Lower leg skin (tissue), 4 donors: ENCODE data around the gene PCSK6. TPM values are rescaled to one million over a fixed set of nuclear protein-coding genes. Genes with fewer than 3 reads are reported as not detected.

ENCODE experiments used
- DNase-seq, 2 donors: peaks; one replicate each; pipeline ENCODE4 v3.0.0-alpha.2; 2019; ENCODE audit warnings: low spot score in 2 of 2
- H3K4me3 ChIP-seq: fragments of 200-600 bp; sonication (generic); 2 replicates; pipeline ENCODE4 v1.5.1; 2017; ENCODE audit warnings: mild to moderate bottlenecking, low read depth; ENCODE audit not compliant: poor library complexity, severe bottlenecking
- CTCF ChIP-seq, 3 donors: fragments of 450-650 bp; IDR thresholded peaks; one replicate each; pipeline ENCODE4 v1.5.1; 2016; ENCODE audit warnings: antibody characterized with exemption in 3 of 3, mild to moderate bottlenecking in 3 of 3, moderate library complexity in 2 of 3
- POLR2A ChIP-seq, 2 donors: fragments of 450-650 bp; IDR thresholded peaks; one replicate each; pipeline ENCODE4 v1.6.1; 2016 to 2017; ENCODE audit warnings: antibody characterized with exemption in 2 of 2, mild to moderate bottlenecking in 1 of 2, moderate library complexity in 1 of 2
- WGBS, 2 donors: methylation state at CpG; one replicate each; pipeline ENCODE4 v1.1.5; 2018; 5-methylcytosine and 5-hydroxymethylcytosine counted together
- intact Hi-C: fragments of 100-400 bp; cut with DNase I; formaldehyde crosslinking; loops from one replicate; pipeline ENCODE4 v1.15.0; 2023; ENCODE audit warnings: low total_unique reads
- total RNA-seq, 4 donors: library from RNA; depleted of rRNA; stranded (reverse); fragments of >200 nt; gene quantifications; one replicate each; pipeline ENCODE4 v1.1.0, GENCODE V29; 2016

PCSK6 gene
- total RNA-seq, 4 donors from 2014 or later = 20.1 to 45.4 (median 30.4) TPM

GRCh38 chr15:101522091-101522490, 32.6 kb upstream of the PCSK6 start:
- intact Hi-C loops = no loop called here
- 45 to 48% methylated on average over 11 of the region's 11 CpGs for WGBS, 2 donors
- H3K4me3 ChIP-seq = no peak overlapping the region
- DNase-seq = peak in 1 of 2 donors; percentile 76
- TF ChIP-seq POLR2A (IDR thresholded peaks at IDR 0.05) (no peak), CTCF (IDR thresholded peaks at IDR 0.05) (no peak)

DNA sequence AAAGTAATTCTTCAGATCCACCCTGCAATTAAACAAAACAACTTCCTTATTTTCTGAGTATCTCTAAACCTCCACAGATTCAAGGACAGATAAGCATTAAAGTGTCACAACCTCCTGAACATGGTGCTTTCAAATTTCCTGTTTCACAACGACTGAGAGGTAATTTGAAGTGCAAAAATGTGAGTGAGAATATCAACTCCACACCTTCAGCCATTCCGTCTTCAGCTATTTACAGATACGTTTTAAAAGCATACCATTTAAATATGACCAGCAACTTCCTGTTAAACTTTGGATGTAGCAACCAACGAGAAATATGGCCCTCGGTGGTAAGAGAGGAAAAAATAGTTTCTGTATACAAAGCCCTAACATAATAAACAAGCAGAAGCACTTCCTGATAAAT, 32.1 kb upstream of the PCSK6 start:
- WGBS, 2 donors = 32 to 33% methylated on average over 5 of the region's 5 CpGs
- intact Hi-C loops = no loop called here
- H3K4me3 ChIP-seq = no peak overlapping the region
- TF ChIP-seq CTCF (IDR thresholded peaks at IDR 0.05) (no peak), POLR2A (IDR thresholded peaks at IDR 0.05) (no peak)
- no peak for DNase-seq

GRCh38 chr15:101521069-101521468, 31.6 kb upstream of the PCSK6 start:
- TF ChIP-seq CTCF (IDR thresholded peaks at IDR 0.05) (no peak), POLR2A (IDR thresholded peaks at IDR 0.05) (no peak)

DNA sequence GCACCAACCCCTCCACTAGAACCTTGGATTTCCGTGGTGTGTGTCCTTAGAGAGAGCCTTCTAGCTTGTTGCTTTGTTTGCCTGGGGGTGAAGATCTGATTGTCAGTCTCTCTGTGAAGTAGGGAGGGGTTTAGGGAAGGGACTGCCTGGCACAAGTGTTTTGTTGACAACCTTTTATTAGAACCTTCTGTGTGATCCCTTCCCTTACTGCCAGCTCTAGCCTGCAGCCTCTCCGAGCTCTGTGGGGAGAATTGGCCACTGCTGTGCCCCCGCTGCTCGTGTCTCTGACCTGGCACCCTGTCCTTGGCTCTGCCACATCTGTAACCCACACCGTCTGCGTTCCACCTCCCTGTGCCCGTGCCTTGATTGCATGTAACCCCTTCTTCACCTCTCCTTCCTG, 30.9 kb upstream of the PCSK6 start:
- WGBS, 2 donors = 52 to 61% methylated on average over 7 of the region's 7 CpGs
- TF ChIP-seq POLR2A (IDR thresholded peaks at IDR 0.05) (no peak), CTCF (IDR thresholded peaks at IDR 0.05) (no peak)
- intact Hi-C loops = no loop called here
- H3K4me3 ChIP-seq = no peak overlapping the region
- peak in 1 of 2 donors; percentile 59 for DNase-seq

More at GRCh38 chr15:101521069-101521468, 31.6 kb upstream of the PCSK6 start:
- 59 to 71% methylated on average over 3 of the region's 3 CpGs for WGBS, 2 donors
- intact Hi-C loops = no loop called here
- DNase-seq = peak in 1 of 2 donors; percentile 15
- no peak overlapping the region for H3K4me3 ChIP-seq

- intact Hi-C loops = no loop called here
- DNase-seq = no peak
- TF ChIP-seq CTCF (IDR thresholded peaks at IDR 0.05) = no peak
- TF ChIP-seq POLR2A (IDR thresholded peaks at IDR 0.05) = no peak
- no peak overlapping the region for H3K4me3 ChIP-seq
Measured at GRCh38 chr15:101517504-101517903, 28.0 kb upstream of the PCSK6 start.

DNA sequence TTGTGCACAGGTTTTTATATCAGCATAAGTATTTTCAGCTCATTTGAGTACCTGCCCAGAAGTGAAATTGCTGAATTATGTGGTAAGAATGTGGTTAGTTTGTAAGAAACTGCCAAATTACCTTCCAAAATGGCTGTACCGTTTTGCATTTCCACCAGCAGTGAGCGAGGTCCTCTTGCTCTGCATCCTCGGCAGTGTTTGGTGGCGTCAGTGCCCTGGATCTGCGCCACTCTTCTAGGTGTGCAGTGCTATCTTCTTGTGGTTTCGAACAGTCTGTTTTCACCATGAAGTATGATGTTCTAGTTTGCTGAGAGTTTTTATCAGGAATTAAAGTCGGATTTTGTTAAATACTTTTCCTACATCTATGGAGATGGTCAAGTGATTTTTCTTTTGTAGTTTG, 24.8 kb upstream of the PCSK6 start:
- DNase-seq = peak in 1 of 2 donors; percentile 14
- WGBS, 2 donors = 94 to 95% methylated on average over 7 of the region's 7 CpGs
- H3K4me3 ChIP-seq = no peak overlapping the region
- intact Hi-C loops = no loop called here
- no peak for TF ChIP-seq POLR2A (IDR thresholded peaks at IDR 0.05)
- TF ChIP-seq CTCF (IDR thresholded peaks at IDR 0.05) = no peak
